ENCODE data around the gene FBRS.

FBRS gene

GRCh38 chr16:30711712-30712111, 53.5 kb downstream of the FBRS start:
- TF ChIP-seq CTCF (IDR thresholded peaks at IDR 0.05), result no peak
- Histone ChIP-seq H3K27me3 (ENCODE audit: control insufficient read depth, insufficient read depth, low read length) (no peaks in the 10 kb centered on the region), H3K9me3 (ENCODE audit: control insufficient read depth, low read length) (no peaks in the 10 kb centered on the region), H3K4me2 (ENCODE audit: low read length) (no peak overlapping the region), H3K4me3 (ENCODE audit: low read depth, low read length) (no peak overlapping the region), H2AFZ (no peak overlapping the region), H3K9ac (no peak overlapping the region), H3K79me2 (peaks cover 24% of the 10 kb centered on the region), H3K36me3 (ENCODE audit: control insufficient read depth, insufficient read depth, low read length) (no peaks in the 10 kb centered on the region), H3K27ac (no peak overlapping the region), H3K4me1 (no peaks in the 10 kb centered on the region)

GRCh38 chr16:30715750-30716445, 57.7 kb downstream of the FBRS start:
- peaks cover 12% of the 10 kb centered on the region for H3K79me2 ChIP-seq
- H3K4me1 ChIP-seq, result no peaks in the 10 kb centered on the region
- no peak overlapping the region for H3K9ac ChIP-seq
- no peaks in the 10 kb centered on the region for H3K27me3 ChIP-seq (ENCODE audit: control insufficient read depth, insufficient read depth, low read length)
- no peak for TF ChIP-seq CTCF (IDR thresholded peaks at IDR 0.05)
- H3K36me3 ChIP-seq (ENCODE audit: control insufficient read depth, insufficient read depth, low read length), result no peaks in the 10 kb centered on the region
- H2AFZ ChIP-seq, result no peak overlapping the region
- H3K27ac ChIP-seq, result no peak overlapping the region
- H3K4me3 ChIP-seq (ENCODE audit: low read depth, low read length), result no peak overlapping the region
- no peaks in the 10 kb centered on the region for H3K9me3 ChIP-seq (ENCODE audit: control insufficient read depth, low read length)
- no peak overlapping the region for H3K4me2 ChIP-seq (ENCODE audit: low read length)

GRCh38 chr16:30720086-30720485, 61.9 kb downstream of the FBRS start:
- Histone ChIP-seq H3K4me1 (no peaks in the 10 kb centered on the region), H3K36me3 (ENCODE audit: control insufficient read depth, insufficient read depth, low read length) (no peaks in the 10 kb centered on the region), H2AFZ (no peak overlapping the region), H3K4me2 (ENCODE audit: low read length) (no peak overlapping the region), H3K9ac (no peak overlapping the region), H3K27me3 (ENCODE audit: control insufficient read depth, insufficient read depth, low read length) (no peaks in the 10 kb centered on the region), H3K79me2 (peaks cover 18% of the 10 kb centered on the region), H3K9me3 (ENCODE audit: control insufficient read depth, low read length) (no peaks in the 10 kb centered on the region), H3K4me3 (ENCODE audit: low read depth, low read length) (no peak overlapping the region), H3K27ac (no peak overlapping the region)
- TF ChIP-seq CTCF (IDR thresholded peaks at IDR 0.05), result no peak

Data from parathyroid adenoma (tissue), 2 donors.